Mucosa of rectum (tissue), 2 donors: ENCODE results near the gene LIPA.
"Not testable (repeated sequence)": the region's sequence is repeated elsewhere in the genome, so short reads cannot be mapped to it uniquely, and the experiment has no call there.

Experiments used
- H3K27ac ChIP-seq, 2 donors: one replicate each; pipeline ENCODE4 v1.7.0; 2013; ENCODE audit warnings: inconsistent platforms in 2 of 2, low read depth in 2 of 2, low read length in 2 of 2
- H3K27me3 ChIP-seq, 2 donors: one replicate each; pipeline ENCODE4 v1.7.0; 2013; ENCODE audit warnings: low read length in 2 of 2; ENCODE audit not compliant: control insufficient read depth in 2 of 2, insufficient read depth in 2 of 2
- H3K36me3 ChIP-seq, 2 donors: one replicate each; pipeline ENCODE4 v1.7.0; 2013; ENCODE audit warnings: low read length in 2 of 2; ENCODE audit not compliant: control insufficient read depth in 2 of 2, insufficient read depth in 2 of 2
- H3K4me1 ChIP-seq, 2 donors: one replicate each; pipeline ENCODE4 v1.7.0; 2013; ENCODE audit warnings: low read length in 2 of 2, mild to moderate bottlenecking in 1 of 2; ENCODE audit not compliant: control insufficient read depth in 2 of 2, insufficient read depth in 2 of 2
- H3K4me3 ChIP-seq, 2 donors: one replicate each; pipeline ENCODE4 v1.7.0; 2013; ENCODE audit warnings: low read length in 2 of 2
- H3K9ac ChIP-seq, 2 donors: one replicate each; pipeline ENCODE4 v1.7.0; 2013; ENCODE audit warnings: low read length in 2 of 2, low read depth in 1 of 2, mild to moderate bottlenecking in 1 of 2
- H3K9me3 ChIP-seq, 2 donors: one replicate each; pipeline ENCODE4 v1.7.0; 2013; ENCODE audit warnings: low read length in 2 of 2; ENCODE audit not compliant: control insufficient read depth in 2 of 2
- donor health status: healthy.
- donor health status: Normal muscosa, but diverticular disease.

LIPA gene

GRCh38 chr10:89201345-89202032, 50.1 kb downstream of the LIPA start:
- H3K27ac ChIP-seq = no peak overlapping the region
- H3K4me1 ChIP-seq = peaks cover under 1 to 3% of the 10 kb centered on the region in 2 donors
- peaks cover 26 to 30% of the 10 kb centered on the region in 2 donors for H3K27me3 ChIP-seq
- H3K9me3 ChIP-seq = no peaks in the 10 kb centered on the region
- no peaks in the 10 kb centered on the region for H3K36me3 ChIP-seq
- H3K4me3 ChIP-seq = no peak overlapping the region
- H3K9ac ChIP-seq = no peak overlapping the region

GRCh38 chr10:89197473-89197872, 54.1 kb downstream of the LIPA start:
- Histone ChIP-seq H3K27me3 (peaks cover 3% of the 10 kb centered on the region in 2 donors), H3K4me3 (no peak overlapping the region), H3K27ac (no peak overlapping the region), H3K9me3 (no peaks in the 10 kb centered on the region), H3K9ac (no peak overlapping the region), H3K4me1 (no peaks in the 10 kb centered on the region), H3K36me3 (no peaks in the 10 kb centered on the region)

GRCh38 chr10:89191301-89191700, 60.3 kb downstream of the LIPA start:
- not testable (repeated sequence) for H3K27me3 ChIP-seq, H3K4me3 ChIP-seq, H3K9me3 ChIP-seq, H3K4me1 ChIP-seq, H3K27ac ChIP-seq, H3K36me3 ChIP-seq, H3K9ac ChIP-seq

GRCh38 chr10:89189211-89189734, 62.3 kb downstream of the LIPA start:
- no peak overlapping the region for H3K4me3 ChIP-seq
- no peaks in the 10 kb centered on the region for H3K36me3 ChIP-seq
- H3K27ac ChIP-seq = no peak overlapping the region

GRCh38 chr10:89185658-89186057, 65.9 kb downstream of the LIPA start:
- Histone ChIP-seq H3K9ac (no peak overlapping the region), H3K4me1 (no peaks in the 10 kb centered on the region), H3K36me3 (no peaks in the 10 kb centered on the region), H3K27ac (no peak overlapping the region), H3K4me3 (no peak overlapping the region), H3K27me3 (no peaks in the 10 kb centered on the region), H3K9me3 (no peaks in the 10 kb centered on the region)

More at GRCh38 chr10:89189211-89189734, 62.3 kb downstream of the LIPA start:
- no peaks in the 10 kb centered on the region for H3K9me3 ChIP-seq
- H3K4me1 ChIP-seq = no peaks in the 10 kb centered on the region
- H3K9ac ChIP-seq = no peak overlapping the region
- no peaks in the 10 kb centered on the region for H3K27me3 ChIP-seq

GRCh38 chr10:89184638-89185037, 66.9 kb downstream of the LIPA start:
- Histone ChIP-seq H3K4me1 (no peaks in the 10 kb centered on the region), H3K27ac (no peak overlapping the region), H3K9ac (no peak overlapping the region), H3K36me3 (no peaks in the 10 kb centered on the region), H3K4me3 (no peak overlapping the region), H3K27me3 (no peaks in the 10 kb centered on the region), H3K9me3 (no peaks in the 10 kb centered on the region)

- Histone ChIP-seq H3K9ac (no peak overlapping the region), H3K4me3 (no peak overlapping the region), H3K27me3 (no peaks in the 10 kb centered on the region), H3K9me3 (no peaks in the 10 kb centered on the region), H3K4me1 (no peaks in the 10 kb centered on the region), H3K27ac (no peak overlapping the region), H3K36me3 (no peaks in the 10 kb centered on the region)
Measured at GRCh38 chr10:89183571-89183970, 68.0 kb downstream of the LIPA start.

GRCh38 chr10:89182894-89183293, 68.7 kb downstream of the LIPA start:
- Histone ChIP-seq H3K4me1 (no peaks in the 10 kb centered on the region), H3K36me3 (no peaks in the 10 kb centered on the region), H3K9me3 (no peaks in the 10 kb centered on the region), H3K27ac (no peak overlapping the region), H3K9ac (no peak overlapping the region), H3K4me3 (no peak overlapping the region), H3K27me3 (no peaks in the 10 kb centered on the region)

- Histone ChIP-seq H3K27me3 (peaks cover 0 to 3% of the 10 kb centered on the region in 2 donors), H3K27ac (no peak overlapping the region), H3K9me3 (no peaks in the 10 kb centered on the region), H3K9ac (no peak overlapping the region), H3K4me3 (no peak overlapping the region), H3K36me3 (no peaks in the 10 kb centered on the region), H3K4me1 (no peaks in the 10 kb centered on the region)
Measured at GRCh38 chr10:89175816-89176215, 75.8 kb downstream of the LIPA start.

GRCh38 chr10:89173075-89173474, 78.5 kb downstream of the LIPA start:
- H3K9me3 ChIP-seq = no peaks in the 10 kb centered on the region
- no peak overlapping the region for H3K27ac ChIP-seq
- no peaks in the 10 kb centered on the region for H3K36me3 ChIP-seq
- peaks cover 0 to 3% of the 10 kb centered on the region in 2 donors for H3K27me3 ChIP-seq
- H3K4me3 ChIP-seq = no peak overlapping the region
- H3K9ac ChIP-seq = no peak overlapping the region
- no peaks in the 10 kb centered on the region for H3K4me1 ChIP-seq
